Hindlimb muscle (tissue), 1 donor: ENCODE results near the gene R3HDM2. TPM values are rescaled to one million over a fixed set of nuclear protein-coding genes. Genes with fewer than 3 reads are reported as not detected.

Experiments used
- DNase-seq: peaks from one replicate; pipeline ENCODE4 v3.0.0-alpha.2; 2013
- polyA plus RNA-seq: library from polyadenylated mRNA; unstranded; fragments of 120-200 nt; gene quantifications from one replicate; pipeline ENCODE4 v1.2.1, GENCODE V29; 2013; ENCODE audit not compliant: insufficient read length

Gene R3HDM2
- polyA plus RNA-seq, 1 donor: 49.4 TPM

GRCh38 chr12:57237932-57238853 is 192.7 kb downstream of the R3HDM2 start:
- DNase-seq: no peak

GRCh38 chr12:57237596-57237931 is 193.3 kb downstream of the R3HDM2 start:
- DNase-seq: no peak

- no peak for DNase-seq
These were observed 193.8 kb downstream of the R3HDM2 start for GRCh38 chr12:57236925-57237595.

GRCh38 chr12:57236201-57236924 is 194.5 kb downstream of the R3HDM2 start:
- no peak for DNase-seq

- DNase-seq: no peak
These were observed 195.1 kb downstream of the R3HDM2 start for GRCh38 chr12:57235728-57236131.

- DNase-seq: no peak
These were observed 195.7 kb downstream of the R3HDM2 start for GRCh38 chr12:57235017-57235727.

- no peak for DNase-seq
These were observed 196.2 kb downstream of the R3HDM2 start for GRCh38 chr12:57234571-57235016.

GRCh38 chr12:57234233-57234570 is 196.6 kb downstream of the R3HDM2 start:
- no peak for DNase-seq

GRCh38 chr12:57233357-57234232 is 197.2 kb downstream of the R3HDM2 start:
- no peak for DNase-seq

GRCh38 chr12:57232156-57232756 is 198.6 kb downstream of the R3HDM2 start:
- DNase-seq: no peak

GRCh38 chr12:57231276-57232021 is 199.4 kb downstream of the R3HDM2 start:
- no peak for DNase-seq

GRCh38 chr12:57230381-57231155 is 200.3 kb downstream of the R3HDM2 start:
- no peak for DNase-seq

- peak; percentile 95 for DNase-seq
These were observed 201.0 kb downstream of the R3HDM2 start, which contains the start of gene SHMT2 for GRCh38 chr12:57229634-57230380. Gene SHMT2 (plus strand): TSS chr12:57229711. CDS start chr12:57229779, 68 bp downstream.

- no peak for DNase-seq
These were observed 201.7 kb downstream of the R3HDM2 start for GRCh38 chr12:57229046-57229633.

- DNase-seq: no peak
These were observed 203.3 kb downstream of the R3HDM2 start for GRCh38 chr12:57227315-57228115.

- no peak for DNase-seq
These were observed 204.1 kb downstream of the R3HDM2 start for GRCh38 chr12:57226588-57227314.
